SU-DHL-6 (cell line): ENCODE measurements around the gene SIRPD.

Source experiments
- CTCF ChIP-seq: fragments of 200-600 bp; sonication (generic); IDR thresholded peaks from one replicate; pipeline ENCODE4 v1.5.1; 2017; ENCODE audit warnings: antibody characterized with exemption, mild to moderate bottlenecking, low read length, moderate library complexity; ENCODE audit not compliant: insufficient read depth, poor library complexity, severe bottlenecking
- EZH2phosphoT487 ChIP-seq: fragments of 200-600 bp; sonication (generic), shearing (Covaris generic); conservative IDR thresholded peaks from 2 replicates; pipeline ENCODE4 v1.6.1; 2018; ENCODE audit warnings: mild to moderate bottlenecking, antibody characterized with exemption, low read length, moderate library complexity, mixed read lengths

GRCh38 chr20:1538655-1539054 is 18.9 kb downstream of the SIRPD start:
- no peak for TF ChIP-seq CTCF
- TF ChIP-seq EZH2phosphoT487 = no peak
